Stomach smooth muscle (tissue), 2 donors: ENCODE results near the gene GADD45GIP1.
A peak's percentile ranks its signal among the peaks of the same experiment; 100 is the strongest.
"Not testable (repeated sequence)": the region's sequence is repeated elsewhere in the genome, so short reads cannot be mapped to it uniquely, and the experiment has no call there.

Experiments
- H3K27ac ChIP-seq: one replicate; pipeline ENCODE4 v1.7.0; 2013; ENCODE audit warnings: mild to moderate bottlenecking, low read length, inconsistent platforms
- H3K27me3 ChIP-seq, 2 donors: one replicate each; pipeline ENCODE4 v1.7.0; 2013; ENCODE audit warnings: low read length in 2 of 2; ENCODE audit not compliant: insufficient read depth in 2 of 2, control insufficient read depth in 1 of 2
- H3K36me3 ChIP-seq, 2 donors: one replicate each; pipeline ENCODE4 v1.7.0; 2013; ENCODE audit warnings: low read length in 2 of 2; ENCODE audit not compliant: control insufficient read depth in 2 of 2, insufficient read depth in 2 of 2
- H3K4me1 ChIP-seq: one replicate; pipeline ENCODE4 v1.7.0; 2013; ENCODE audit warnings: low read length; ENCODE audit not compliant: control insufficient read depth, insufficient read depth
- H3K4me3 ChIP-seq, 2 donors: one replicate each; pipeline ENCODE4 v1.7.0; 2013; ENCODE audit warnings: low read length in 2 of 2
- H3K9ac ChIP-seq, 2 donors: one replicate each; pipeline ENCODE4 v1.7.0; 2013; ENCODE audit warnings: low read length in 2 of 2, mild to moderate bottlenecking in 1 of 2
- H3K9me3 ChIP-seq, 2 donors: one replicate each; pipeline ENCODE4 v1.7.0; 2013; ENCODE audit warnings: low read length in 2 of 2; ENCODE audit not compliant: control insufficient read depth in 2 of 2
- donor health status: healthy.
- donor health status: Pancreatic carcinoma.

Gene GADD45GIP1

GRCh38 chr19:12974301-12975220 is 17.5 kb upstream of the GADD45GIP1 start:
- Histone ChIP-seq H3K27me3 (no peaks in the 10 kb centered on the region), H3K27ac (no peak overlapping the region), H3K36me3 (no peaks in the 10 kb centered on the region), H3K4me1 (peaks cover 9% of the 10 kb centered on the region), H3K4me3 (no peak overlapping the region), H3K9ac (no peak overlapping the region), H3K9me3 (no peaks in the 10 kb centered on the region)

- Histone ChIP-seq H3K9me3 (no peaks in the 10 kb centered on the region), H3K4me1 (peaks cover 10% of the 10 kb centered on the region), H3K36me3 (no peaks in the 10 kb centered on the region), H3K27me3 (no peaks in the 10 kb centered on the region), H3K9ac (no peak overlapping the region), H3K4me3 (no peak overlapping the region), H3K27ac (no peak overlapping the region)
These were observed 16.2 kb upstream of the GADD45GIP1 start for GRCh38 chr19:12973236-12973635.

- H3K9ac ChIP-seq, result peak overlapping the region; percentile 24 to 64
- H3K27me3 ChIP-seq, result no peaks in the 10 kb centered on the region
- peaks cover 10% of the 10 kb centered on the region for H3K4me1 ChIP-seq
- H3K4me3 ChIP-seq, result no peak overlapping the region
- no peaks in the 10 kb centered on the region for H3K9me3 ChIP-seq
- peak overlapping the region; percentile 69 for H3K27ac ChIP-seq
- no peaks in the 10 kb centered on the region for H3K36me3 ChIP-seq
These were observed 13.2 kb upstream of the GADD45GIP1 start for GRCh38 chr19:12970070-12970820.

- peak within 1 kb of the TSS; percentile 24 to 64 for H3K9ac ChIP-seq
These were observed 12.4 kb upstream of the GADD45GIP1 start, which contains the start of gene DAND5 for GRCh38 chr19:12969292-12969988. Gene DAND5 (plus strand): TSS chr19:12969576. CDS start chr19:12969661, 85 bp downstream.

GRCh38 chr19:12967907-12968306 is 10.9 kb upstream of the GADD45GIP1 start:
- H3K9ac ChIP-seq, result no peak overlapping the region
- H3K27ac ChIP-seq, result no peak overlapping the region
- peaks cover 14% of the 10 kb centered on the region for H3K4me1 ChIP-seq
- H3K27me3 ChIP-seq, result no peaks in the 10 kb centered on the region
- H3K36me3 ChIP-seq, result no peaks in the 10 kb centered on the region
- H3K9me3 ChIP-seq, result no peaks in the 10 kb centered on the region
- no peak overlapping the region for H3K4me3 ChIP-seq

More at GRCh38 chr19:12969292-12969988, 12.4 kb upstream of the GADD45GIP1 start, which contains the start of gene DAND5:
- Histone ChIP-seq H3K9me3 (no peaks in the 10 kb centered on the region), H3K36me3 (no peaks in the 10 kb centered on the region), H3K4me3 (peak within 1 kb of the TSS in 1 of 2 donors; percentile 35), H3K4me1 (peaks cover 14% of the 10 kb centered on the region), H3K27ac (peak within 1 kb of the TSS; percentile 69), H3K27me3 (no peaks in the 10 kb centered on the region)

GRCh38 chr19:12965812-12966135 is 8.8 kb upstream of the GADD45GIP1 start:
- Histone ChIP-seq H3K27me3 (no peaks in the 10 kb centered on the region), H3K27ac (no peak overlapping the region), H3K4me1 (peaks cover 14% of the 10 kb centered on the region), H3K9ac (peak overlapping the region in 1 of 2 donors; percentile 53), H3K36me3 (no peaks in the 10 kb centered on the region), H3K4me3 (peak overlapping the region in 1 of 2 donors; percentile 80), H3K9me3 (no peaks in the 10 kb centered on the region)

- Histone ChIP-seq H3K9ac (peak overlapping the region; percentile 53 to 60), H3K4me3 (peak overlapping the region; percentile 80 to 92), H3K27me3 (no peaks in the 10 kb centered on the region)
These were observed 8.2 kb upstream of the GADD45GIP1 start for GRCh38 chr19:12965017-12965811.

GRCh38 chr19:12959481-12959880 is 2.5 kb upstream of the GADD45GIP1 start:
- H3K9ac ChIP-seq, result no peak overlapping the region
- H3K4me3 ChIP-seq, result no peak overlapping the region
- H3K27ac ChIP-seq, result no peak overlapping the region
- H3K36me3 ChIP-seq, result peaks cover 3 to 4% of the 10 kb centered on the region in 2 donors
- H3K9me3 ChIP-seq, result no peaks in the 10 kb centered on the region
- no peaks in the 10 kb centered on the region for H3K27me3 ChIP-seq
- peaks cover 14% of the 10 kb centered on the region for H3K4me1 ChIP-seq

More at GRCh38 chr19:12965017-12965811, 8.2 kb upstream of the GADD45GIP1 start:
- H3K4me1 ChIP-seq, result peaks cover 14% of the 10 kb centered on the region
- H3K36me3 ChIP-seq, result no peaks in the 10 kb centered on the region
- H3K27ac ChIP-seq, result no peak overlapping the region
- no peaks in the 10 kb centered on the region for H3K9me3 ChIP-seq

GRCh38 chr19:12957389-12957952 is 448 bp upstream of the GADD45GIP1 start:
- Histone ChIP-seq H3K4me3 (peak overlapping the region; percentile 93 to 95), H3K36me3 (peaks cover 11% of the 10 kb centered on the region in 2 donors), H3K9ac (peak overlapping the region; percentile 81 to 95), H3K4me1 (peaks cover 27% of the 10 kb centered on the region), H3K27ac (peak overlapping the region; percentile 76)
- not testable (repeated sequence) for H3K9me3 ChIP-seq, H3K27me3 ChIP-seq
